ENCODE results near the gene NRIP1.

The NRIP1 gene

GRCh38 chr21:15065392-15066122, 757 bp upstream of the NRIP1 start:
- DNase-seq: no peak

GRCh38 chr21:15063814-15064575, 805 bp downstream of the NRIP1 start:
- no peak for DNase-seq

GRCh38 chr21:15063081-15063813, 1.6 kb downstream of the NRIP1 start:
- no peak for DNase-seq

- DNase-seq: no peak
These were observed 2.2 kb downstream of the NRIP1 start for GRCh38 chr21:15062606-15062965.

- no peak for DNase-seq
These were observed 2.8 kb downstream of the NRIP1 start for GRCh38 chr21:15061747-15062605.

GRCh38 chr21:15061279-15061678, 3.5 kb downstream of the NRIP1 start:
- no peak for DNase-seq

- DNase-seq: no peak
These were observed 4.1 kb downstream of the NRIP1 start for GRCh38 chr21:15060543-15061175.

GRCh38 chr21:15059397-15059796, 5.4 kb downstream of the NRIP1 start:
- no peak for DNase-seq

- DNase-seq: no peak
These were observed 5.9 kb downstream of the NRIP1 start for GRCh38 chr21:15058854-15059263.

GRCh38 chr21:15057285-15057684, 7.5 kb downstream of the NRIP1 start:
- no peak for DNase-seq

GRCh38 chr21:15054606-15055239, 10.1 kb downstream of the NRIP1 start:
- no peak for DNase-seq

- DNase-seq: no peak
These were observed 10.7 kb downstream of the NRIP1 start for GRCh38 chr21:15054089-15054488.

GRCh38 chr21:15053500-15053899, 11.3 kb downstream of the NRIP1 start:
- DNase-seq: no peak

GRCh38 chr21:15052459-15052763, 12.4 kb downstream of the NRIP1 start:
- DNase-seq: no peak

GRCh38 chr21:15051644-15052458, 12.9 kb downstream of the NRIP1 start:
- no peak for DNase-seq

GRCh38 chr21:15050568-15051377, 14.0 kb downstream of the NRIP1 start:
- no peak for DNase-seq

GRCh38 chr21:15045017-15045416, 19.8 kb downstream of the NRIP1 start:
- no peak for DNase-seq

- no peak for DNase-seq
These were observed 22.3 kb downstream of the NRIP1 start for GRCh38 chr21:15042531-15042930.

- no peak for DNase-seq
These were observed 25.0 kb downstream of the NRIP1 start for GRCh38 chr21:15039607-15040299.

- no peak for DNase-seq
These were observed 26.9 kb downstream of the NRIP1 start for GRCh38 chr21:15037900-15038293.
